Myometrial cell (primary cell): Measurements from ENCODE around the gene RNF113B. TPM values are rescaled to one million over a fixed set of nuclear protein-coding genes. Genes with fewer than 3 reads are reported as not detected.

Experiments
- total RNA-seq: library from RNA; depleted of rRNA; stranded (reverse); fragments of >200 nt; gene quantifications from 2 replicates; pipeline ENCODE4 v1.2.3, GENCODE V29; 2015

The RNF113B gene
- total RNA-seq: not detected in 2 replicates

DNA sequence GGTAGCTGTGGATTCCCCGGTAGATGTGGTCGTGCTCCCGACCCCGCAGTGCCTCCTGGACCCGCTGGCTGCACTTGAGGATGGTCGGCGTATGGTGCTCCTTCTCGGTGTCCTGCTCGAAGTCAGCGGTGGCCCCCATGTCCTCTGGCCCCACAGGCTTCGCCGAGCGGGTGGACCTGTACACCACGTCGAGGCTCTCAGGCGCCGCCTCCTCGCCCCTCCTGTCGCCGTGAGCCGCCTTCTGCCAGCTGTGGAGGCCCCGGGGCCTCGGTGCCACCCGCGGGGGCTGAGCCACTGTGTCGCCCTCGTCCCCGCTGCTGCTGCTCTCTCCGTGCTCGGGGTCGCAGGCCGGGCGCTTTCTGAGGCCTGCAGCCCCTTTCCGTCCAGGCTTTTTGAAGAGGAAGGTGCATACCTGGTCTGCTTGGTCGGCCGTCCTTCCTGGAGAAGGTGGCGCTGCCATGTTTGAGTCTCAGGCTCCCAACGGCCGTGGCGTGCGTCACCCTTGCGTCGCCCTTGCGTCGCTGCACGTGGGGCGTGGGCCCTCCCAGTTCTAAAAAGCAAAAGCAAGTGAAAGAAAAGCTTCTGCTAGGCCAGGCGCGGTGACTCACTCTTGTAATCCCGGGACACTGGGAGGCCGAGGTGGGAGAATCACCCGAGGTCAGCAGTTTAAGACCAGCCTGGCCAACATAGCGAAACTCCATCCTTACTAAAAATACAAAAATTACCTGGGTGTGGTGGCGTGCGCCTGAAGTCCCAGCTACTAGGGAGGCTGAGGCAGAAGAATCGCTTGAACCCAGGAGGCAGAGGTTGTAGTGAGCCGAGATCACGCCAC lies at the start of gene RNF113B:
TSS of gene RNF113B (minus strand) at position 493 of the 832 bp plus-strand sequence. CDS start at position 460, 33 bp downstream.

DNA sequence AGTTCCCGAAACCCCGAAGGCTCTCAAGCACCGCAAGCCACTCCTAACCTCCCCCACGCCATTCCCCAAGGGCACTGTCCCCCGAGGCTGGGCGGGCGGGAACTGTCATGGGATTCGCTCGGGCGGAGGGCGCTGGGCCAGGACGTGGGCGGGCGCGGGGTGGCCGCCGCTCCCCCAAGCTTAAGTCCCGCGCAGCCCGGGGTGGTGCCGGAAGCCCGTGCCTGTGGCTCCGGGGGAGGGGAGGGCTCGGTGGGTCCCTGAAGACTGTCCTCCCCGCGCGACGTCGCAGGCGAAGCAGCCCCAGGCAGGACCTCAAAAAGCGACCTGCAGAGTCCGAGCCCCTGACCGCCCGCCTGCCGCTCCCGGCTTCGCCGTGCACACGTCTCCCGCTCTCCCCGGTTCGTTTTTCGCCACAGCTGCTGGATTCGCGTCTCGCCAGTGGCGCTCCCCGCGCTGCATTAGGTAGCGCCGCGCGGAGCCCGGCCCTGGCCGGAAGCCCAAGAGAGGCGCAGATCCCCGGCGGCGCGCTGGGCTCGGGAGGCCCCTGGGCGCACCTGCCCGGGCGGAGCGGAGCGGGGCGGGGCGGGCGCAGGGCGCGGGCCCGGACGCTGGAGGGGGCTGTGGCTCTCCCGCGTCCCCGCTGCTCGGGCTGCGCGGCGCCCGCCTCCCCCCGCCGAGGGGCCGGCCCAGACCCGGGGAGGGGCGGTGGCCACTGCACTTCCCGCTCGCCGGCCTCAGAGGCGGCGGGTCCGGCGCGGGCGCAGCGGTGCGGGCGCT lies 34.5 kb downstream of the RNF113B start, which contains the start of gene FARP1:
TSS of gene FARP1 (plus strand) at position 715 of the 777 bp plus-strand sequence. CDS start 70,149 bp downstream, outside the sequence.

Other genes with a start within 250 kb of the RNF113B start
- 194 and 204 TPM in 2 replicates for gene IPO5, start 223.6 kb downstream of the RNF113B start, total RNA-seq
- gene FARP1, start 34.2 kb downstream of the RNF113B start, total RNA-seq: 41.5 and 45.0 TPM in 2 replicates